B cell (primary cell): ENCODE data around the gene SLC12A4.

ENCODE experiments used
- CTCF ChIP-seq: fragments of 200-600 bp; IDR thresholded peaks from one replicate; pipeline ENCODE4 v1.8.0; 2022; ENCODE audit warnings: antibody characterized with exemption, mild to moderate bottlenecking
- EZH2 ChIP-seq: IDR thresholded peaks from 2 replicates; pipeline ENCODE4 v1.6.1; 2012; ENCODE audit warnings: borderline replicate concordance, low read depth, mild to moderate bottlenecking, moderate library complexity, low read length; ENCODE audit not compliant: insufficient read depth, poor library complexity, severe bottlenecking

GRCh38 chr16:67989322-67990017, 21.0 kb upstream of the SLC12A4 start:
- TF ChIP-seq CTCF (no peak), EZH2 (no peak)
